Fibroblast of lung (primary cell): ENCODE results near the gene MOCOS.

ENCODE experiments used
- CTCF ChIP-seq, 2 donors: IDR thresholded peaks in 1 of 2; conservative IDR thresholded peaks in 1 of 2; 1 replicate in 1 of 2; 2 replicates in 1 of 2; pipeline ENCODE4 v1.5.1; 2011 to 2012; ENCODE audit warnings: low read length in 2 of 2, control low read depth in 1 of 2, inconsistent platforms in 1 of 2, low read depth in 1 of 2, mild to moderate bottlenecking in 1 of 2
- EZH2 ChIP-seq: IDR thresholded peaks from 2 replicates; pipeline ENCODE4 v1.5.1; 2012; ENCODE audit warnings: low read length, control low read depth, mild to moderate bottlenecking; ENCODE audit errors: missing control alignments

- TF ChIP-seq CTCF (conservative IDR thresholded peaks at IDR 0.05 in 1 of 2, IDR thresholded peaks at IDR 0.05 in 1 of 2; ENCODE audit: low read depth in 1 of 2, low read length in 2 of 2) (no peak), EZH2 (no peak)
Observed at GRCh38 chr18:36214811-36215210, 27.5 kb downstream of the MOCOS start.
